Cerebellar cortex (tissue), 1 donor: ENCODE results near the gene CPNE6.
"Not testable (repeated sequence)": the region's sequence is repeated elsewhere in the genome, so short reads cannot be mapped to it uniquely, and the experiment has no call there.

ENCODE experiments used
- DNase-seq: peaks from one replicate; pipeline ENCODE4 v3.0.0-alpha.2; 2015; ENCODE audit warnings: low spot score

The CPNE6 gene

GRCh38 chr14:24071144-24071697 lies at the start of gene CPNE6:
CPNE6 (plus strand) TSS chr14:24071562; CDS start chr14:24072937, 1,375 bp downstream.
- peak; percentile 81 for DNase-seq

GRCh38 chr14:24024939-24025418 lies 46.4 kb upstream of the CPNE6 start:
- DNase-seq = not testable (repeated sequence)

- DNase-seq = not testable (repeated sequence)
Measured at GRCh38 chr14:24029687-24030086, 41.7 kb upstream of the CPNE6 start.

GRCh38 chr14:24031331-24031730 lies 40.0 kb upstream of the CPNE6 start:
- DNase-seq = not testable (repeated sequence)

GRCh38 chr14:24032727-24033418 lies 38.5 kb upstream of the CPNE6 start:
- no peak for DNase-seq

GRCh38 chr14:24035769-24036168 lies 35.6 kb upstream of the CPNE6 start:
- DNase-seq = not testable (repeated sequence)

GRCh38 chr14:24036169-24036962 lies 35.0 kb upstream of the CPNE6 start:
- peak; percentile 63 for DNase-seq

- DNase-seq = not testable (repeated sequence)
Measured at GRCh38 chr14:24036963-24037657, 34.3 kb upstream of the CPNE6 start.

- DNase-seq = peak; percentile 47
Measured at GRCh38 chr14:24037658-24038037, 33.7 kb upstream of the CPNE6 start.

- DNase-seq = no peak
Measured at GRCh38 chr14:24038686-24039085, 32.7 kb upstream of the CPNE6 start.

- DNase-seq = no peak
Measured at GRCh38 chr14:24040692-24041091, 30.7 kb upstream of the CPNE6 start.

- DNase-seq = no peak
Measured at GRCh38 chr14:24042746-24043145, 28.6 kb upstream of the CPNE6 start.

GRCh38 chr14:24049002-24049401 lies 22.4 kb upstream of the CPNE6 start:
- not testable (repeated sequence) for DNase-seq

GRCh38 chr14:24050753-24051152 lies 20.6 kb upstream of the CPNE6 start:
- not testable (repeated sequence) for DNase-seq

GRCh38 chr14:24051176-24051788 lies 20.1 kb upstream of the CPNE6 start:
- DNase-seq = peak; percentile 44

GRCh38 chr14:24051789-24052655 lies 19.3 kb upstream of the CPNE6 start, which contains the start of gene CARMIL3:
CARMIL3 (plus strand) TSS chr14:24052009; CDS start chr14:24052154, 145 bp downstream.
- peak; percentile 72 for DNase-seq

GRCh38 chr14:24052656-24053547 lies 18.5 kb upstream of the CPNE6 start:
- no peak for DNase-seq

GRCh38 chr14:24053548-24054323 lies 17.6 kb upstream of the CPNE6 start:
- DNase-seq = no peak

GRCh38 chr14:24054324-24054641 lies 17.1 kb upstream of the CPNE6 start:
- DNase-seq = no peak
